Left forelimb (tissue), 1 donor: Measurements from ENCODE around the gene WFDC6.

Experiments used
- DNase-seq: peaks from one replicate; pipeline ENCODE4 v3.0.0-alpha.2; 2018; ENCODE audit warnings: low spot score

The WFDC6 gene

DNA sequence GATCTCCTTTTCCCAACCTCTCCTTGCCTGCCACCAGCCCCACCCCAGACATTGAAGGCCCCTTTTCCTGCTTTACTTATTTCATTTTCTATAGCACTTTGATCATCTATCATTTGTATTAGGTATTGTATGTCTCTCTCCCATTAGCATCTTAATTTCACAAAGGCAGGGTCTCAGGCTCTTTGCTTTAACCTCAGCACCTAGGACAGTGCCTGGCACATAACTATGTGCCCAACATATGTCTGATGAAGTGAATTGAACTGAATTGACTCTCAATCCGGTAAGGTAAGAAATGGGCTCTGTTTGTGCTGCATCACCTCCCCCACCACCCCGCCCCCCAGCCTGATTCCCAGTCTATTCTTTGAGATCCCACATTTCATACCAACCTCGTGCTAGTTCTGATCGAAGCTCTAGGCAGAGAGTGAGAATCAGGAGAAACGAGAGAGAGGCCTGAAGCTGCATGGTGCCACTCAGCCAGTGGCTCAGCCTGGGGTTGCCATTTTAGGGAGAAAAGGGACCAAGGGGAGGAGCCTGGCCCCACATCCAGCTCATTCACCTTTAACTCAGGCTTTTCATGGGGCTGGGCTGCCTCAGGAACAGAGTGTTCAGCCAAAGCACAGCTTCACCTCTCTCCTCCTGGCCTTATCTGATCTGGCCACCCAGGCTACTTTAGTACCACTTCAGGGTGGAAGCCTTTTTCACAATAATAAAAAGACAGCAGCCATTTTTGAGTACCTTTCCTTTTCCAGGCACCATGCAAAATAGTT lies 24.0 kb downstream of the WFDC6 start, which contains the start of gene SPINT3:
Gene SPINT3, minus strand, starts transcription at position 476 of the 767 bp plus-strand sequence. Its CDS starts 14 bp downstream, at position 462.
- no peak for DNase-seq

DNA sequence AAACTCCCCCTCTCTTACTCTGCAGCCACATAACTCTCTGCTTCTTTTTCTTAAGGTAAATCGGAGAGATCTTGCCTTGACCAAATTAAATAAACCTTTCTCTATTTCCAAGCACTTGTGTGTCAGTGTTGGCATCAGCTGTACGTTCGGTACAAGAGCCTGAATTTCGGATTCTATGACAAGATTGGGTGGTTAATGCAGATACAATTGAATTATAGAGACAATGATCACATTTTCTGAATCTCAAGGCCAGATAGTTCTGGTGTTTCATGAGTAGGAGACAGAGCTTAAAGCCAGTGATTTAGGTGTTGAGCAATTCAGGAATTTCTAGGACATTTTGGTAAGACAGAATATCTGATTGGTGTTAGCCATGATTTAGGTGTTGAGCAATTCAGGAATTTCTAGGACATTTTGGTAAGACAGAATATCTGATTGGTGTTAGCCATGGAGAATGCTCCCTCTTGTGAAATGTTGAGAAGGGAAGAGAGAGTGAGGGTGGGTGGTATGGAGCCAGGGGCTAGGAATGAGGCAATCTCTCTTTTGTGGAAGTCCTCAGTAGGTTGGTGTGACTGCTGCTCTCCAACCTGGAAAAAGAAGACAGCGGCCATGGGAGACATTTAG lies 28.9 kb downstream of the WFDC6 start:
- DNase-seq = no peak

GRCh38 chr20:45509091-45509490 lies 30.2 kb downstream of the WFDC6 start:
- no peak for DNase-seq

DNA sequence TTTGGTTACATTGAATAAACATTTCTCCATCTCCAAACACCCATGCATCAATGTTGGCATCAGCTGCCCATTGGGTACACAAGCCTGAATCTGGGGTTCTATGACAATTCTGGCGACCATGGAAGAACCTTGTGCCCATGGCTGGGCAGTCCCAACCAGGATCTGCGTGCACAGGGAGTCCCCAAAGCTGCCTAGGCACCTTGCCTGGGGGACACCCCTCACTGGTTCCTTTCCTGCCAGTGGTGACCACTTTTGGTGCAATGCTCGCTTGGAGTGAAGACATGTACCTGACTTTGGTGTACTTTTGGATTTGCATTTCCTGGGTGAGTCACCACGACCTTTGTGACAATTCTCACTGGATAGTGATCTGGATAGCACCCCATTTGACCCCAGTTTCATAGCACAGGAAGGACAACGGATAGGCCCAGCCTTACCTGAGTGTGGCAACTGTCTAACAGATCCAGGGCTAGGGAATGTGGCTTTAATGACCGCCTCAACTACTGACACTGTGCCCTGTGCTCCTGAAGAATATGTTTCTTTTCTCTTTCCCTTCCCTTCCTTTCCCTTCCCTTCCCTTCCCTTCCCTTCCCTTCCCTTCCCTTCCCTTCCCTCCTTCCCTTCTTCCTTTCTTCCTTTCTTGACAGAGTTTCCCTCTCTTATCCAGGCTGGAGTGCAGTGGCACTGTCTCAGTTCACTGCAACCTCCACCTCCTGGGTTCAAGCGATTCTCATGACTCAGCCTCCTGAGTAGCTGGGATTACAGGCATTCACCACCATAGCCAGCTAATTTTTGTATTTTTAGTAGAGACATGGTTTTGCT lies 31.0 kb downstream of the WFDC6 start:
- DNase-seq = no peak

GRCh38 chr20:45507011-45507820 lies 32.1 kb downstream of the WFDC6 start:
- no peak for DNase-seq

- DNase-seq = no peak
Observed at GRCh38 chr20:45506398-45506797, 32.9 kb downstream of the WFDC6 start.

- no peak for DNase-seq
Observed at GRCh38 chr20:45503403-45503802, 35.9 kb downstream of the WFDC6 start.

- no peak for DNase-seq
Observed at GRCh38 chr20:45502561-45502960, 36.7 kb downstream of the WFDC6 start.

DNA sequence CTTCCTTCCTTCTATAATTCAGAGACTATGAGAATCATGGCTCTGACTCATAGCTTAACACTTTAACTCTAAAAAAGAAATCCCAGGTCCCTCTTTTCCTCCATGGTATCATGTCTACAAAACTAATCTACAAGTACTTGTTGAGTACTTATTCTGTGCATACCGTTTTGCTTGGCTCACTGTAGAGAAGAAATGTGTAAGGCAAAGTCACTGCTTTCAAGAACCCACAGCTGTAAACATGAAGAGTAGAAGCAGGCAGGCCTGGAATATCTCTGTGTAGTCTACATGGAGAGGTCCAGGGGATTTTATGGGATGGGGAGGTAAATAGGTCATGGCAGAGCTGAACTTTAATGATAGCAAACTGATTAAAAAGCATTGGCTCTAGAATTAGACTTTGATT lies 37.7 kb downstream of the WFDC6 start:
- DNase-seq = no peak

DNA sequence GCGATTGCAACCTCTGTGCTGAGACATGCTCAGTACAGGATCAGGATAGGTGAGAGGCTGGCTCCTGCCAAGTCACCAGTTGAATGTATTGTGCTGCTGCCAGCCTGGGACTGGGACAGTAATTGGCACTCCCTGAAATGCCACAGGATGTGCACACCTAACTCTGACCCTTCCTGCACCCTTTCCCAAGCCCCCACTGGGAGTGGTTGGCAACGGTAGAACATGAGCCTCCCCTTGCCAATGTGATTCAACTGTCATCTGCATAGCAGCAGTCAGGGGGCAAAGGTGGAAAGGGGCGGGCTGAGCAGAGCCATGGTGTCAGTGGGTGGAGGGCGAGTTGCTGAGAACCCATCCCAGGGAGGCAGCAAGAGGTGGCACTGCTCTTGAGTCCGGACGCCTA lies 39.3 kb downstream of the WFDC6 start:
- DNase-seq = no peak

- DNase-seq = no peak
Observed at GRCh38 chr20:45497971-45498494, 41.2 kb downstream of the WFDC6 start.

- DNase-seq = no peak
Observed at GRCh38 chr20:45496166-45496565, 43.1 kb downstream of the WFDC6 start.

DNA sequence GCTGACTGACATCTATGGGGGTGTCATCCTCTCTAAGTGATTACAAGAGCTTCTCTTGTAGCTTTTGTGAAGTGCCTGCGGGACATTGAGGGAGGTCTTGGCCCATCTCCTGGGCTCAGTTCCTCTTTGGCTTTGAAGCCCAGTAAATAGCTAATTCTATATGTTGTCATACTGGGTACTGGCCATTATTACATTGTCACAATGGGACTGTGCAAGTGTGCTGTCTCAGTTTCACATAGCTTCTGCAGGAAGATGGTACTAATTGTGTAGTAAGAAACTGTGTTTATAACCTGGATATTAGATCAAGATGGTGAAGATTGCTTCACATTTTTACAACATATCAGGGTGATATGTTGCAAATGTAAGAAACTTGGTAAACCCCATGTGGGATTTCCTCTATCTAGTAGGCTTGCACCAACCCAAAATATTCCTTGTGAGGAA lies 43.8 kb downstream of the WFDC6 start:
- no peak for DNase-seq

GRCh38 chr20:45489083-45489531 lies 50.2 kb downstream of the WFDC6 start:
- DNase-seq = no peak

GRCh38 chr20:45487231-45487635 lies 52.0 kb downstream of the WFDC6 start:
- no peak for DNase-seq

DNA sequence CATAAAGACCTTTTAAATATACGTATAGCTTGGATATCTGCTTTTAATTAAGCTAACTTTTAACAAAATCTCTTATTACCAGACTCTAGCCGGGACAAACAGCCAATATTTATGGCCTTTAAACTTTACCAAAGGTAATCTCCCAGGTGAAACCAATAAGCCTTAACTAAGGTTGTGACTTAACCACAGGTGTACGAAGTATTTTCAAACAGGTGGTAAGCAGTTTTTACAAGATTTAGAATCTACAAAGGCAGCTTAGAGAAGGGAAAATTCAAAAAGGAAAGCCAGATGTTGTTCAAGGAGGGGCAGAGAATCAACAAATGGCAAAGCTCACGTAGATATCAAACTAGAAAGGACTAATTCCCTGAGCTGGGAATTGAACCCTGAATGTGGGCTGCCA lies 53.9 kb downstream of the WFDC6 start:
- DNase-seq = no peak

GRCh38 chr20:45484676-45485075 lies 54.6 kb downstream of the WFDC6 start:
- no peak for DNase-seq
